ENCODE data around the gene HPCAL4. TPM values are rescaled to one million over a fixed set of nuclear protein-coding genes. Genes with fewer than 3 reads are reported as not detected.

HPCAL4 gene
- total RNA-seq, 1 experiment from 2014 or later: 0.50 TPM

- no peak for TF ChIP-seq SMAD3 (CRISPR knock-in tag; IDR thresholded peaks at IDR 0.05; ENCODE audit: borderline replicate concordance)
- TF ChIP-seq E2F5 (CRISPR knock-in tag; IDR thresholded peaks at IDR 0.05): no peak
- no peak for TF ChIP-seq ZNF138 (CRISPR knock-in tag; conservative IDR thresholded peaks at IDR 0.05)
- no peak for TF ChIP-seq JUN (CRISPR knock-in tag; IDR thresholded peaks at IDR 0.05)
- no peak for TF ChIP-seq ERG (CRISPR knock-in tag; IDR thresholded peaks at IDR 0.05)
- no peaks in the 10 kb centered on the region for H3K36me3 Mint-ChIP-seq
- CTCF ChIA-PET: no interaction called here
- POLR2A ChIA-PET: no interaction called here
- no peak overlapping the region for H3K27ac Mint-ChIP-seq
- H3K27me3 Mint-ChIP-seq (ENCODE audit: low read depth): peaks cover 96% of the 10 kb centered on the region
- H3K4me1 Mint-ChIP-seq: no peaks in the 10 kb centered on the region
- ATAC-seq: no peak
- H3K9me3 Mint-ChIP-seq: no peaks in the 10 kb centered on the region
- H3K4me3 Mint-ChIP-seq: no peak overlapping the region
- DNase-seq (ENCODE audit: low spot score): no peak
Observed at GRCh38 chr1:39727221-39727931, 36.1 kb upstream of the HPCAL4 start.

- H3K27ac Mint-ChIP-seq: no peak overlapping the region
- no peaks in the 10 kb centered on the region for H3K9me3 Mint-ChIP-seq
- DNase-seq (ENCODE audit: low spot score) (no peak), ATAC-seq (no peak)
- H3K27me3 Mint-ChIP-seq (ENCODE audit: low read depth): peaks cover 96% of the 10 kb centered on the region
- TF ChIP-seq TEAD1 (CRISPR knock-in tag; IDR thresholded peaks at IDR 0.05) (no peak), E2F5 (CRISPR knock-in tag; IDR thresholded peaks at IDR 0.05) (no peak), TCF7 (CRISPR knock-in tag; IDR thresholded peaks at IDR 0.05; ENCODE audit: low read depth) (no peak), PRDM15 (CRISPR knock-in tag; IDR thresholded peaks at IDR 0.05) (no peak), E2F1 (CRISPR knock-in tag; IDR thresholded peaks at IDR 0.05) (no peak), STAT6 (CRISPR knock-in tag; conservative IDR thresholded peaks at IDR 0.05; ENCODE audit: low read depth) (no peak), CBFB (CRISPR knock-in tag; IDR thresholded peaks at IDR 0.05; ENCODE audit: low read depth) (no peak)
- no peak overlapping the region for H3K4me3 Mint-ChIP-seq
- no peaks in the 10 kb centered on the region for H3K36me3 Mint-ChIP-seq
- no peaks in the 10 kb centered on the region for H3K4me1 Mint-ChIP-seq
- POLR2A ChIA-PET: no interaction called here
- CTCF ChIA-PET: interaction anchor here (1.3 kb wide), 1 partner anchor 120 kb away, joined by 3 read pairs; no protein-coding TSS in a partner anchor
Observed at GRCh38 chr1:39726600-39726999, 35.4 kb upstream of the HPCAL4 start.
